NCI-H82 treated with DMSO at 0.1 percent for 48 hours (cell line): ENCODE data around the gene KDM4C.
"Not testable (repeated sequence)": the region's sequence is repeated elsewhere in the genome, so short reads cannot be mapped to it uniquely, and the experiment has no call there.

Source experiments
- DNase-seq: peaks from one replicate; lab custom pipeline; 2025; ENCODE audit not compliant: unreplicated experiment; lab: John Stamatoyannopoulos, UW

The KDM4C gene

DNA sequence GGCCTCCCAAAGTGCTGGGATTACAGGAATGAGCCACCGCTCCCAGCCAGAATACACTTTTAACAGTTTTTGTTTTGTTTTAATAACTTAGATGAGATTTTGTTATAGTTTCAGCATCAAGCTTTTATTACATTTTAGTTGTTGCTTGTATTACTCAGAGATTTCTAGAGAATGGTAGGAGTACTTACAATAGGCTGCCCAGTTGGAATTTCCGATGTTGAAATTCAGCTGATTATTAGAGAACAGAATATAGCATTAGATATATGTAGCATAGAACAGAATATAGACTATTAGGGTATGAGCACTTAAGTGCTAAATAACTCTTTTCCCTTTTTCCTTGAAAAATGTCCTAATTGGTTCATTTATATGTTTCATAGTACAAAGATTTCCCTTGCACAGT is 6.2 kb downstream of the KDM4C start:
- DNase-seq = no peak

- DNase-seq = no peak
Observed at GRCh38 chr9:6764523-6764922, 6.8 kb downstream of the KDM4C start.

GRCh38 chr9:6764950-6765349 is 7.2 kb downstream of the KDM4C start:
- no peak for DNase-seq

- no peak for DNase-seq
Observed at GRCh38 chr9:6765396-6765795, 7.6 kb downstream of the KDM4C start.

- no peak for DNase-seq
Observed at GRCh38 chr9:6766606-6767005, 8.8 kb downstream of the KDM4C start.

- DNase-seq = not testable (repeated sequence)
Observed at GRCh38 chr9:6768587-6768986, 10.8 kb downstream of the KDM4C start.

GRCh38 chr9:6771722-6772121 is 13.9 kb downstream of the KDM4C start:
- no peak for DNase-seq

GRCh38 chr9:6777213-6777902 is 19.6 kb downstream of the KDM4C start:
- DNase-seq = no peak

GRCh38 chr9:6779417-6780241 is 21.9 kb downstream of the KDM4C start:
- DNase-seq = peak; percentile 64

DNA sequence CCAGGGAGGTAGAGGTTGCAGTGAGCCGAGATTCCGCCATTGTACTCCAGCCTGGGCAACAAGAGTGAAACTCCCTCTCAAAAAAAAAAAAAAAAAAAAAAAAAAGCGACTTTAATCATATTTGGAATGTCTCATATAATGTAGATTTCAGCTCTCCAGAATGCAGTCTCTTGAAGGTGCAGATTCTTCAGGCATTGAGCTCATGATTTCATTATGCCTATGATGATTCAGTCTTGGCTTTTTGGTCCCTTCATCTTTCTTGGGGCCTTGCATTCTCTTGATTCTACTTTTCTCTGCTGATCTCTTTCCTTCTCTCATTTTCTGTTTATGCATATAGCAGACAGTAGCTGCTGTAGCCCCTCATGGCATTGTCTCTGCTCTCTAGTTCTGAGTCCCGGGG is 22.9 kb downstream of the KDM4C start:
- DNase-seq = no peak

- no peak for DNase-seq
Observed at GRCh38 chr9:6781476-6781875, 23.7 kb downstream of the KDM4C start.

DNA sequence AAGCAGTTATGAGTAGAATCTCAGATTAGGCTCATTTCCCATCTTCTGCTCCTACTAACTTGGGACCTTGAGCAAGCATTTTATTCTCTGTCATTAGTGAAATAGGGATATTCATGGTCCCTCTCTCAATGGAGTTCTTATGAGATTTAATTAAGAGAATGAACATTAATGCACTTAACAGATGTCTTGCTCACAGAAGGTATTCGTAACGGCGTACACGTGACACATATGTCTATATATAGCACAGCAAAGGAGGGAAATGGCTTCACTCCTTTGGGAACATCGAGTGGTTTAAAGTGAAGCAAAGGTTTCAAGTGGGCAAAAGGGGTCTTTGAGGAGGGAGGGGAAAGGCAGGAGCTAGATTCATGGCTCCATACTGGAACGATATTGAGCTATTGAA is 24.6 kb downstream of the KDM4C start:
- peak; percentile 5 for DNase-seq

GRCh38 chr9:6782981-6783380 is 25.2 kb downstream of the KDM4C start:
- no peak for DNase-seq

DNA sequence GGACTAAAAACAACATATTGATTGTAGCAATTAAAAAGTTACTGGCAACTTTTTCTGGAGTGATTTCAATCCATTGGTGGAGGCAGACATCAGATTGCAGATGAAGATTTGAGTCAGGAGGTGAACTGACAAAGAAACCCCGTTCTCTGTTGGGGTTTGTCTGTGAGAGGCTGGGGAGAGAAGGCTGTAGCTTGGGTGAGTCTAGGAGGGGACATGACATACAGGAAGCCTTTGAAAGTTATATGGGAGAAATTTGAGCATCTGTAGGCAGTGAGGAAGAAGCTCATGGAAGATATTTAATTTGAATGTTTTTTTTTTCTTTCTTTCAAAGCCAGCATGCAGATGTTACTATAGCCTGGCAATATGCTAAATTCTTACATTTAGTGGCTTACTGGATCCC is 26.0 kb downstream of the KDM4C start:
- DNase-seq = no peak

DNA sequence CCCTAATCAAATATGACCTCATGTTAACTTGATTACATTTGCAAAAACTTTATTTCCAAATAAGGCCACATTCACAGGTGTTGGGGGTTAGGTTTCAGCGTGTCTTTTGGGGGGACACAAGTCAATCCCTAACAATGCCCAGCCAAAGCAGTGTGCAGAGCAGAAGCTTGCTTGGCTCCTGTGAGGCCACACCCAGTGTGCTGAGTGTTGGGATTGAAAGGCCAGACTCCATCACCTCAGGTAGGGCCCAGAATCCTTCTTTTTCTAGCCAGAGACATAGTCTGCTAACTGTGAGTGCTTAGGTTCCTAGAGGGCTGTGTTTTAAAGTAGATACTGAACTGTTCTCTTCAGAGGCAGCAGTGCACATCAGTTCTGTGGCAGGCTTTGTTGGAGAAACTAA is 27.9 kb downstream of the KDM4C start:
- no peak for DNase-seq

DNA sequence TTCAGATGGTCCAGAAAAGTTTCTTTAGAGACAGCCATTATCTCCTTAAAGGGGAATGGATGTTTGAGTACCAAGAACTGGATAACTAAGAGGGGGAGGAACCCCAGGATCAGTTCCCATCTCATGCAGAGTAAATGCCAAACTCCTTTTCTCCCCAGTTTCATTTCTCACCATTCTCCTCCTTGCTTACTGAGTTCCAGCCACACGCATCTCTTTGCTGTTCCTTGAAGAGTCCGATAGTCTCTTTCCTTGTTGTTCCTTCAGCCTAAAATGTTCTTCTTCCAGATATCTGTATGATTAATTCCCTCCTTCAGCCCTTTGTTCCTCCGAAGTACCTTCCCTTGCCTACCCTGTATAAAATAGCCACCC is 30.0 kb downstream of the KDM4C start:
- DNase-seq = no peak

- DNase-seq = no peak
Observed at GRCh38 chr9:6788162-6789016, 30.6 kb downstream of the KDM4C start.

- DNase-seq = not testable (repeated sequence)
Observed at GRCh38 chr9:6789017-6789338, 31.2 kb downstream of the KDM4C start.

GRCh38 chr9:6790866-6791265 is 33.1 kb downstream of the KDM4C start:
- DNase-seq = no peak

DNA sequence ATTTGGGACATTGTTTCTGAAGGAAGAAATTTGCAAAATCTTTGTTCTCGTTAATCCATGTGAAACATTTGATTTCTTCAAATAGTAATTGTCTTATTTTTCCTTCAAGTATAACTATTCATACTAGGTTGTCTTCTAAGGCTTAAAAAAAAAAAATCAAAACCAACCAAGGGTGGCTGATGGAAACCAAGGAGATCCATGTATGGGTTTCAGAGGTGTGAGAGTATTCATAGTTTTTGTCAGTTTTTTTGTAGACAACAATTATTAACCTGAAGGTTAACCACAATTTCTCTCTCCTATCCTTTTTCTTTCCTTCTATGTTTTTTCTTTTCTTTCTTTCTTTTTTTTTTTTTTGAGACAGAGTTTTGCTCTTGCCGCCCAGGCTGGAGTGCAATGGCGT is 35.4 kb downstream of the KDM4C start:
- no peak for DNase-seq

DNA sequence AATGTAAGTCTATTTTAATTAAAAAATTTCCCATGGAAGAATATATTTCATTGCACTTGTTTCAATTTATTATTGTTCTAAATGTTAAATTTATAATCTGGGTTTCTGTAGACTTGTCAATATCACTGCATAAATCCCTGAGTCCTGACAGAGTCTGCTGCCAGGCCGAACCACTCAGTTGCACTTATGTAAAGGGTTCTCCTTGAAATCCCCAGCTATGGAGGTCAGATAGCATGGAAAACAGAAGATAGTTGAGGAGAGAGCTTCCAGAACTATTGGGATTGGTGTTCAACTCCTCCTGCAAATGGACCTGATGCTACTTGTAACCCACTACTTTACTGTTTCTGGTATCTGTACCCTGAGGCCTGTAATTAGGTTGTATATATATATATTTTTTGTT is 37.2 kb downstream of the KDM4C start:
- DNase-seq = no peak

DNA sequence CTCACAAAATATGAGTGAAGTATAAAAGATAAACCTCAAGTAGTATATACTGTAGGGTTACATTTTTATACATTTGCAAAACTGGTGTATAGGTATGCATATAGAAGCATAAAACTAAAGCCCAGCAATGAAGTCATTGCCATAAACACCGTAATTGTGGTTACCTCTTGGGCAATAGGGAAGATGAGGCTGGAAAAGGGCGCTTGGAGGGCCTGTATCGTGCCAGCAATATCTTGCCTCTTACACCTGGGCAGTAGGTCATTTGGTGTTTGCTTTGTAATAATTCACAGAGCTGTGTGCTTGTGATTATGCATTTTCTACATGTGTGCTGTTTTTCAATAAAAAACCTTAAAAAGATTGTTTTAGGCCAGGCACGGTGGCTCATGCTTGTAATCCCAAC is 45.2 kb downstream of the KDM4C start:
- DNase-seq = no peak
